ENCODE results near the gene MAPRE2.
"Not testable (repeated sequence)": the region's sequence is repeated elsewhere in the genome, so short reads cannot be mapped to it uniquely, and the experiment has no call there.

MAPRE2 gene

GRCh38 chr18:35158728-35159450 is 117.7 kb downstream of the MAPRE2 start:
- DNase-seq = no peak

DNA sequence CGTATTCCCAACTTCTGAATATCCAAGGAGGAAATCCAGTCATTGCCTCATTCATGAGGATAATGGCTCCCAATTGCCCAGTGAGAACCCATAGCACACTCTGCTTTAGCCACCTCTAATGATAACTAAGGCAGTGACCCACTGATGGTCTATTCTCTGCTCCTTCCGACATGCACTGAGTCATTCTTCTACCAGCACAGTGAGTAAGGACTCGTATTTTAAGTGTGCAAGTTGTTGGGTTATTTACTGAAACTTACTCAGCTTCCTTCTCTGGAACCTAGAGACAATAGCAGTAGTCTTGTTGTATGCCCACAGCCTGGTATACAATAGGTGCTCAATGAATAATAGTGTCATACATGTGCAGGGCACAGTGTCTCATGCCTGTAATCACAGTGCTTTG is 118.6 kb downstream of the MAPRE2 start:
- DNase-seq = no peak

- DNase-seq = no peak
Observed at GRCh38 chr18:35161485-35161884, 120.3 kb downstream of the MAPRE2 start.

DNA sequence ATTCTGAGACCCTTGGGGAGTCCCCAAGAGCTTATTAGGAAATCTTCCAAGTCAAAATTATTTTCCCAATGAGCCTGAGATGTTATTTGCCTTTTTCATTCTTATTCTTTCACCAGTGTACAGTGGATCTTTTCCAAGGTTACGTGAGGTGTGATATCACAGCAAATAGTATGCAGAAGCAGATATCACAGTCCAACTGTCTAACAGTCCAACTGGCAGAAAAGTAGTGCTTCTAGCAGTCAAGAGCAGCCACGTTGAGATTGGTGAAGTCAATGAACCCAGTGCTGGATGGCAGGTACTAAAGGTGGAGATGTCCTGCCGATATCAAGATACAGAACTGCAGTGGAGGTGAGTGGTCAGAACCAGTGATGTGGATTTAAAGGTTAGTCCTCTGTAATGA is 120.7 kb downstream of the MAPRE2 start:
- DNase-seq = no peak

GRCh38 chr18:35163014-35163539 is 121.9 kb downstream of the MAPRE2 start:
- DNase-seq = no peak

- DNase-seq = no peak
Observed at GRCh38 chr18:35163721-35164120, 122.5 kb downstream of the MAPRE2 start.

DNA sequence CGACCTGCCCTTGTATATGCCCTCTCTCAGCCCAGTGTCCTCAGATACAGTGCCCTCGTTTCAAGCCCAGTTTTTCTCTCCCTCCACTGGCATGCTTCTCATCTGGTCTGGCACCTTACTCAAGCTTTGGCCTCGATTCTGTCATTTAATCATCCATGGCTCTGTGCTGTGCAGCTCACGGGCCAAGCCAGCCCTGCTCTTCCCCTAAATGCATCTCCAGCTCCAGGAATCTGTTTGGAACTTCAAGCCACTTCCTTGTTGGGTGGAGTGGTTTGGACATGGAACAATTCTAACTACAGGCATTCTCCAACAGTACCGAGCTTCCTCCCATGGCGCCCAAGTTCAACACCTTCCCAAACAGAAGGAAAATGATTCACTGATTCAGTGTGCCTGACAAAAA is 122.9 kb downstream of the MAPRE2 start:
- DNase-seq = no peak

GRCh38 chr18:35167332-35167731 is 126.1 kb downstream of the MAPRE2 start:
- no peak for DNase-seq

- no peak for DNase-seq
Observed at GRCh38 chr18:35167857-35168256, 126.6 kb downstream of the MAPRE2 start.

- not testable (repeated sequence) for DNase-seq
Observed at GRCh38 chr18:35170323-35170722, 129.1 kb downstream of the MAPRE2 start.

DNA sequence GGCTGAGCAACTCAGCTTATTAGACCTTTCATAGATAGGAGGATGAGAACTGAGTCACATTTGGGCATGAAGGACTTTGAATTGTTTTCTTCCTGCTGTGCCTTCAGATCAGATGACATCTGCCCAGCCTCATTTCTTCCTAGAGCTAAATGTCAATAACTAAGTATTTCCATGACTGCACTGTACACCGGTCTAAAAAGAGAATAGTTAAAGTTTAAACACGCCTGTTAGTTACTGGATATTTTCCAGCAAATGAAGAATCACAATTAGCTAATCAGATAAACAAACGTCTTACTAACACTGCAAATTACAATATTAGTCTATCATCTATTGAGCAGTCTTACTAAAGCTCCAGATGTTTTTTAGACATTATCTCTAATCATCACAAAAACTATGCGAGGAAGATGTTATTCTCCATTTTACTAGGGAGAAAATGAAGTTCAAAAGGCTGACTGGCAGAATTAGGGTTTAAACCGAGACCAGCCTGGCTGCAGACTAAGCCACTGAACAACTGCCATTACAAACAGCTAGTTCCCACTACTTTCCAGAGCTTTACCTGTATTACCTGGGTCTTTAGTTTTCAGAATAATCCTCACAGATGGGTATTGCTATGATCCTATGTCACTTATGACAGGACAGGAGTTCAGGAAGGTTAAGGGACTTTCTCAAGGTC is 130.2 kb downstream of the MAPRE2 start:
- DNase-seq = no peak

- DNase-seq = no peak
Observed at GRCh38 chr18:35172009-35172408, 130.8 kb downstream of the MAPRE2 start.

GRCh38 chr18:35172451-35173035 is 131.3 kb downstream of the MAPRE2 start:
- no peak for DNase-seq

DNA sequence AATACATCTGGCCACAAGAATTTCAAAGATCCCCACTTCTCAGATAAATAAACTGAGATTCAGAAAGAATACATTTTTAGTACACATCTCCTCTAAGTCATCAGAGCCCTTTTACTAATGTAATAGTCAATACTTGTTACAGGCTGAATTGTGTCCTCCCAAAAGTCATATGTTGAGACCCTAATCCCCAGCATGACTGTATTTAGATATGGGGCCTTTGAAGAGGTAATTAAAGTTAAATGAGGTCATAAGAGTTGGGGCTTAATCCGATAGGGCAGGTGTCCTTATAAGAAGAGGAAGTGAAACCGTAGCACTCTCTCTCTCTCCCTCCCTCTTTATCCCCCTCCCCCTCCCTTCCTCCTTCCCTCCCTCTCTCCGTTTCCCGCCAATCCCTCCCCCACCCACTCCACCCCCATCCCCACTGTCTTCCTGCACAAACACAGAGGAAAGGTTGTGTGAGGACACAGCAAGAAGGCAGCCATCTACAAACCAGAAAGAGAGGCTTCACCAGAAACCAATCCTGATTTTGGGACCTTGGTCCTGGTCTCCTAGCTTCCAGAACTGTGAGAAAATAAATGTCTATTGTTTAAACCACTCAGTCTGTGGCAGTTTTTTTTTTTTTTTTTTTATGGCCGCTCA is 133.0 kb downstream of the MAPRE2 start:
- no peak for DNase-seq

DNA sequence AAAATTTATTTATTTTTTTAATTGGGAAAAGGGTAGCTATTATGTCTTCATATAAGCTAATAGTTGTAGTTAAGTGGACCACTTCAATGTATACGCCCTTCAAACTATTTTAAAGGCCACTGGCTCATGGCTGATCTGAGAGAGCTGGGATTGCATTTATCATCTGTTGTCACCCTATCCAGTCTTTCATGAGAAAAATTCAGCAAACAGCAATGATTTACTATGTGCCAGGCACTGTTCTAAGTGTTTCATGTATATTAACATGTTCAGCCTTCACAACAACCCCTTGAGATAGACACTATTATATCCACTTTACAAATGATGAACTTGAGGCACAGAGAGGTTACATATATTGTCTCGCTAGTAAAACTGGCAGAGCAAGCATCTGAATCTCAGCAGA is 133.5 kb downstream of the MAPRE2 start:
- DNase-seq = no peak

DNA sequence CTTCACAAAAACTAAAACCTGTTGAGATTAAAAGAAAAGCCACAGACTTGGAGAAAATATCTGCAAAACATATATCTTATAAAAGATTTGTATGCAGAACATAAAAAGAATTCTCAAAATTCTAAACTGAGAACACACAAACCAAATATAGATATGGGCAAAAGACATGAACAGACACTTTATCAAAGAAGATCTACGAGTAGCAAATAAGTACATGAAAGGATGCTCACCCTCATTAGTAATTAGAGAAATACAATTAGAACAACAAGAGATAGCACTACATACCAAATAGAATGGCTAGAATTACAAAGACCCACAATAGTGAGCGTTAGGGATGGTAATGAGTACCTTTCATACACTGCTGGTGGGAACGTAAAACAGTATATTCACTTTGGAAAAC is 135.7 kb downstream of the MAPRE2 start:
- no peak for DNase-seq

- no peak for DNase-seq
Observed at GRCh38 chr18:35178260-35178659, 137.0 kb downstream of the MAPRE2 start.

DNA sequence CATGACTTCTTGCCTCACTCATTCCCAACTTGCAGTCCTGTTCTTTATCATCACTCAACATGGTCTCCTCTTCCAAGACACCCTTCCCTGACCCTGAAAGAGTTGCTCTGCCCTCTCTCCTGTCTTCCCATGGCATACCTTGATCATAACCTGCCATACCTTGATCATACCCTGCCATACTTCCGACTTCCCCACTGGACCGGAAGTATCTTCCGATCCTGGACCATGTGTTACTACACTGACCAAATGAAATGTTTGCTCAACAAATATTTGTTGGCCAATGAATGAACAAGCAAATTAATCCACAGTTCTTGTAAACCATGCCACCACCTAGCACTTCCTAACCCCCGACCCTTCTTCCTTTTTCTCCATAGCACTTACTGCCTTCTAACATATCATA is 138.7 kb downstream of the MAPRE2 start:
- no peak for DNase-seq

GRCh38 chr18:35180455-35180854 is 139.2 kb downstream of the MAPRE2 start:
- no peak for DNase-seq

GRCh38 chr18:35182151-35182550 is 140.9 kb downstream of the MAPRE2 start:
- no peak for DNase-seq

DNA sequence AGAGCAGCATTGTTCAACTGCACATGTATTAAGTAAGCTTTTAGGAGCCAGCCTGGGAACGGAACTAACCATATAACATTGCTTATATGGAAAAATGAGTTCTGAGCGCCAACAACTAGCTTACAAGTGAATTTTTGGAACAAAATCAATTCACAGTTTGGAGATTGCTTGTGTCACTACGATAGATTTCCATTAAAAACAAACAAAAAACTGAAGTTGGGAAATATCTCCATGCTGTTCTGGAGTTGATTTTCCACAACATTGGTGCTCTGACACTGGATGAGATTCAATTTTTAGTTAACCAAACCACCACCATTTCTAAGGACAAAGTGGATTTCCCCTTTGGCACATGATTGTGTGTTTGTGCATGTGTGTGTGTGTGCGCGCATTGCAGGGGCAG is 142.7 kb downstream of the MAPRE2 start:
- DNase-seq = no peak

- DNase-seq = no peak
Observed at GRCh38 chr18:35185771-35186170, 144.6 kb downstream of the MAPRE2 start.

GRCh38 chr18:35186291-35187034 is 145.2 kb downstream of the MAPRE2 start:
- DNase-seq = no peak
